HEK293 (cell line): ENCODE data around the gene ZC3H7B.
A peak's percentile ranks its signal among the peaks of the same experiment; 100 is the strongest.

Source experiments
- CTCF ChIA-PET: fragments of 350-600 bp; formaldehyde crosslinking; extraction: SDS; loops from one replicate; lab custom pipeline; 2021; ENCODE audit warnings: antibody characterized with exemption; lab: Yijun Ruan, JAX
- POLR2A ChIA-PET: fragments of 300-600 bp; formaldehyde crosslinking; extraction: SDS; loops from one replicate; lab custom pipeline; 2020; ENCODE audit warnings: antibody characterized with exemption, inconsistent platforms; lab: Yijun Ruan, JAX
- H3K27ac ChIP-seq: fragments of 200-500 bp; sonication (Bioruptor generic); 2 replicates; pipeline ENCODE4 v1.5.1; 2014; ENCODE audit warnings: low read depth, low read length, control low read depth, inconsistent platforms; ENCODE audit errors: extremely low read depth
- H3K36me3 ChIP-seq, 2 experiments: fragments of 200-500 bp in 1 of 2; sonication (Bioruptor generic) in 1 of 2; 1 replicate in 1 of 2; 2 replicates in 1 of 2; pipeline ENCODE4 v1.5.1; 2014 to 2017; ENCODE audit warnings: inconsistent platforms in 2 of 2, low read length in 2 of 2; ENCODE audit not compliant: control insufficient read depth in 2 of 2, insufficient read depth in 1 of 2
- H3K4me1 ChIP-seq: fragments of 200-500 bp; sonication (Bioruptor generic); 2 replicates; pipeline ENCODE4 v1.5.1; 2014; ENCODE audit warnings: mild to moderate bottlenecking, low read length, inconsistent platforms; ENCODE audit not compliant: control insufficient read depth, insufficient read depth
- H3K4me3 ChIP-seq: 2 replicates; pipeline ENCODE4 v1.5.1; 2011; ENCODE audit warnings: low read depth, mild to moderate bottlenecking, control low read depth, low read length, moderate library complexity
- H3K9me3 ChIP-seq: fragments of 200-500 bp; sonication (Bioruptor generic); 2 replicates; pipeline ENCODE4 v1.5.1; 2014; ENCODE audit warnings: low read depth, low read length, inconsistent platforms; ENCODE audit not compliant: control insufficient read depth, insufficient read depth
- BCL11A ChIP-seq: fragments of 450-650 bp; formaldehyde crosslinking; IDR thresholded peaks from 2 replicates; pipeline ENCODE4 v1.5.1; 2016; ENCODE audit warnings: low read depth, missing biosample characterization, missing genetic modification characterization
- FEZF1 ChIP-seq: fragments of 450-650 bp; formaldehyde crosslinking; IDR thresholded peaks from 2 replicates; pipeline ENCODE4 v1.5.1; 2016; ENCODE audit warnings: missing biosample characterization, missing genetic modification characterization
- GLIS1 ChIP-seq: fragments of 450-650 bp; formaldehyde crosslinking; IDR thresholded peaks from 2 replicates; pipeline ENCODE4 v1.5.1; 2016; ENCODE audit warnings: missing biosample characterization, missing genetic modification characterization
- OVOL3 ChIP-seq: fragments of 450-650 bp; formaldehyde crosslinking; IDR thresholded peaks from 2 replicates; pipeline ENCODE4 v1.5.1; 2016; ENCODE audit warnings: missing biosample characterization, missing genetic modification characterization
- SCRT2 ChIP-seq: fragments of 450-650 bp; formaldehyde crosslinking; IDR thresholded peaks from 2 replicates; pipeline ENCODE4 v1.5.1; 2016; ENCODE audit warnings: missing biosample characterization, missing genetic modification characterization
- ZBTB20 ChIP-seq: fragments of 450-650 bp; formaldehyde crosslinking; IDR thresholded peaks from 2 replicates; pipeline ENCODE4 v1.5.1; 2016; ENCODE audit warnings: missing biosample characterization, missing genetic modification characterization
- ZFP69B ChIP-seq: fragments of 450-650 bp; formaldehyde crosslinking; IDR thresholded peaks from 2 replicates; pipeline ENCODE4 v1.5.1; 2016; ENCODE audit warnings: missing biosample characterization, missing genetic modification characterization
- ZNF174 ChIP-seq: fragments of 450-650 bp; formaldehyde crosslinking; IDR thresholded peaks from 2 replicates; pipeline ENCODE4 v1.5.0; 2017; ENCODE audit warnings: missing biosample characterization, mild to moderate bottlenecking, missing genetic modification characterization
- ZNF266 ChIP-seq: fragments of 450-650 bp; formaldehyde crosslinking; IDR thresholded peaks from 2 replicates; pipeline ENCODE4 v1.5.1; 2016; ENCODE audit warnings: missing biosample characterization, missing genetic modification characterization, low read depth
- ZNF292 ChIP-seq: fragments of 450-650 bp; formaldehyde crosslinking; IDR thresholded peaks from 2 replicates; pipeline ENCODE4 v1.5.1; 2016; ENCODE audit warnings: low read depth, missing biosample characterization, missing genetic modification characterization, borderline replicate concordance
- ZNF335 ChIP-seq: fragments of 450-650 bp; formaldehyde crosslinking; conservative IDR thresholded peaks from 2 replicates; pipeline ENCODE4 v1.5.1; 2016; ENCODE audit warnings: missing biosample characterization, missing genetic modification characterization
- ZNF561 ChIP-seq: fragments of 450-650 bp; IDR thresholded peaks from 2 replicates; pipeline ENCODE4 v1.5.1; 2018; ENCODE audit warnings: missing biosample characterization, missing genetic modification characterization, borderline replicate concordance
- ZNF596 ChIP-seq: fragments of 450-650 bp; IDR thresholded peaks from 2 replicates; pipeline ENCODE4 v1.5.0; 2018; ENCODE audit warnings: missing biosample characterization, mild to moderate bottlenecking, missing genetic modification characterization, moderate library complexity
- ZNF768 ChIP-seq: fragments of 450-650 bp; formaldehyde crosslinking; IDR thresholded peaks from 2 replicates; pipeline ENCODE4 v1.5.1; 2018; ENCODE audit warnings: missing biosample characterization, mild to moderate bottlenecking, missing genetic modification characterization
- ZNF776 ChIP-seq: fragments of 450-650 bp; formaldehyde crosslinking; IDR thresholded peaks from 2 replicates; pipeline ENCODE4 v1.5.0; 2017; ENCODE audit warnings: missing biosample characterization, missing genetic modification characterization, borderline replicate concordance
- ZNF777 ChIP-seq: fragments of 450-650 bp; formaldehyde crosslinking; IDR thresholded peaks from 2 replicates; pipeline ENCODE4 v1.5.1; 2017; ENCODE audit warnings: missing biosample characterization, missing genetic modification characterization, borderline replicate concordance
- ZNF785 ChIP-seq: fragments of 450-650 bp; formaldehyde crosslinking; IDR thresholded peaks from 2 replicates; pipeline ENCODE4 v1.5.1; 2016; ENCODE audit warnings: missing biosample characterization, missing genetic modification characterization
- ZNF791 ChIP-seq: fragments of 450-650 bp; formaldehyde crosslinking; IDR thresholded peaks from 2 replicates; pipeline ENCODE4 v1.5.1; 2016; ENCODE audit warnings: missing biosample characterization, missing genetic modification characterization
- ZXDB ChIP-seq: fragments of 450-650 bp; formaldehyde crosslinking; IDR thresholded peaks from 2 replicates; pipeline ENCODE4 v1.5.1; 2016; ENCODE audit warnings: missing biosample characterization, missing genetic modification characterization
- TF ChIP-seq, protein P1 (sequence below): fragments of 450-650 bp; formaldehyde crosslinking; IDR thresholded peaks from 2 replicates; pipeline ENCODE4 v1.5.1; 2017; ENCODE audit warnings: missing biosample characterization, missing genetic modification characterization
- TF ChIP-seq, protein P2 (sequence below): fragments of 450-650 bp; formaldehyde crosslinking; IDR thresholded peaks from 2 replicates; pipeline ENCODE4 v1.5.1; 2017; ENCODE audit warnings: missing biosample characterization, mild to moderate bottlenecking, missing genetic modification characterization, moderate library complexity

The ZC3H7B gene

DNA sequence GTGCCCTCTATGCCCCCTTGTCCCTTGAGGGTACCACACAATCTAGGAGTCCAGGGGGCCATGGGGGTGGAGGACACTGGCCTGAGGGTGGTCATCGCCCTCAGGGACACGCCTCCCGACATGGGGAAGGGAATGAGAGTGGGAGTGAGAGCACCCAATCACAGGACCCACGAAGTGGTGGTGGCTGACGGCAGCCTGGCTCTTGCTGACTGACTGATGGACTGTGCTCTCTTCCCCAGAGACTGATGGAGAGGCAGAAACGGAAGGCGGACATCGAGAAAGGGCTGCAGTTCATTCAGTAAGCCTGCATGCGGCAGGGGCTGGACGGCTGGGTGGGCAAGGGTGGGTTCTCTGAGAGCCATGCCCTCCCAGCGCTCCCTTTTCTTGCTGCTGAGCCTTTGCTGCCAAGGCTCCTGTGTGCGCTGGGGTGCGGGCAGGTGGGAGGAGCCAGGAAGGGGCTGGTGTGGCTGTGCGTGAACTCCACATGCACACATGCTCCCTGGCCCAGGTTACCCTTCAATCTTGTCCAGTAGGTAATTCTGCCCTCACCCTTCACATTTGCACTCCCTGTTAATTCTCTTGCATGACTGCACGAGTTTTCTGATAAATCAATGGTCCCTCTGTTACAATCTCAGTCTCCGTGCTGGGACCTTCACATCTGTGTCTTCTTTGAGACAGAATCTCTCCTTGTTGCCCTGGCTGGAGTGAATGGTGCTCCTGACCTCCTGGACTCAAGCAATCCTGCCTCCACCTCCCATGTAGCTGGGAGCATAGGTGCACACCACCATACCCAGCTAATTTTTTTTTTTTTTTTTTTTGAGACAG, 19.3 kb downstream of the ZC3H7B start:
- TF ChIP-seq, protein P1, sequence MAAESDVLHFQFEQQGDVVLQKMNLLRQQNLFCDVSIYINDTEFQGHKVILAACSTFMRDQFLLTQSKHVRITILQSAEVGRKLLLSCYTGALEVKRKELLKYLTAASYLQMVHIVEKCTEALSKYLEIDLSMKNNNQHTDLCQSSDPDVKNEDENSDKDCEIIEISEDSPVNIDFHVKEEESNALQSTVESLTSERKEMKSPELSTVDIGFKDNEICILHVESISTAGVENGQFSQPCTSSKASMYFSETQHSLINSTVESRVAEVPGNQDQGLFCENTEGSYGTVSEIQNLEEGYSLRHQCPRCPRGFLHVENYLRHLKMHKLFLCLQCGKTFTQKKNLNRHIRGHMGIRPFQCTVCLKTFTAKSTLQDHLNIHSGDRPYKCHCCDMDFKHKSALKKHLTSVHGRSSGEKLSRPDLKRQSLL (tag by site-specific recombination): no peak
- ChIA-PET POLR2A (interaction anchor here (1.3 kb wide), 1 partner anchor 34 kb away, joined by 4 read pairs; the partner anchor contains the start of gene RANGAP1), CTCF (no interaction called here)
- no peak overlapping the region for H3K4me3 ChIP-seq
- no peaks in the 10 kb centered on the region for H3K4me1 ChIP-seq
- peaks cover 23 to 46% of the 10 kb centered on the region in 2 experiments; a peak in 2 of 3 replicates for H3K36me3 ChIP-seq
- no peaks in the 10 kb centered on the region for H3K9me3 ChIP-seq
- no peak overlapping the region for H3K27ac ChIP-seq

DNA sequence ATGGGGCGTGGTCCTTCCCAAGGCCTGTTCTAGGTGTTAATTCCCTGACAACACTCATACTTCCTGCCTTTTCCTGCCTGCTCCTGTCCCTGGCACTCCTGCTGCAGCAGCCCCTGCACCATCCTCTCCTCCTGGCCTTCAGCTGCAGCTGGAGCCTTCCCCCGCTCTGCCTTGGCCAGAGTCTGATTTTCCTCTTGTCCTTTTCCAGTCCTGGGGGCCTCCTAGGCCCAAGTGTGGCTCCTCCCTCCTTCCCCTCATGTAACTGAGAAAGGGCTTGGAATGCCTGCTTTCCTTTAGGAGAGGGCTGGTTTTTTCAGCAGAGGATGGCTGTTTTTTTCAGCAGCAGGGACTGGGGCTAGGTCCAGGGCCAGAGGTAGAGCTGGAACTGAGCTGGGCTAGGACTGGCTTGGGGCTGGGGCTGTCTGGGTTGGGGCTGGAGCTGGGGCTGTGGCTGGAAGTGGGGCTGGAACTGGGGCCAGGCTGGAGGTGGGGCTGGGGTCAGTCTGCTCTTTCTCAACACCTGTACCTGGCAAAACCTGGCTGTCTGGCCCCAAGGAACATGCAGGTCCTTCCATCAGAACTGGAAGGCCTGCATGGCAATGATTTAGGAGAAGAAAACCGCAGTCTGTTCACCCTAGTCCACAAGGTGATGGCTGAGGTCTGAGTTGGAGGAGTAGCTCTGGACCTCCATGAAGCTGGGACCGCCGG, 23.6 kb downstream of the ZC3H7B start:
- ChIA-PET POLR2A (no interaction called here), CTCF (no interaction called here)
- Histone ChIP-seq H3K36me3 (peaks cover 34 to 77% of the 10 kb centered on the region in 2 experiments), H3K4me3 (no peak overlapping the region), H3K9me3 (no peaks in the 10 kb centered on the region), H3K27ac (no peak overlapping the region), H3K4me1 (no peaks in the 10 kb centered on the region)
- TF ChIP-seq ZNF335 (tag by site-specific recombination) (no peak), ZNF292 (no peak), ZNF174 (tag by site-specific recombination) (no peak), ZFP69B (tag by site-specific recombination) (no peak), GLIS1 (peak; percentile 50), ZNF791 (no peak), SCRT2 (tag by site-specific recombination) (no peak), FEZF1 (peak; percentile 84), ZNF596 (tag by site-specific recombination) (no peak)
- TF ChIP-seq, protein P2, sequence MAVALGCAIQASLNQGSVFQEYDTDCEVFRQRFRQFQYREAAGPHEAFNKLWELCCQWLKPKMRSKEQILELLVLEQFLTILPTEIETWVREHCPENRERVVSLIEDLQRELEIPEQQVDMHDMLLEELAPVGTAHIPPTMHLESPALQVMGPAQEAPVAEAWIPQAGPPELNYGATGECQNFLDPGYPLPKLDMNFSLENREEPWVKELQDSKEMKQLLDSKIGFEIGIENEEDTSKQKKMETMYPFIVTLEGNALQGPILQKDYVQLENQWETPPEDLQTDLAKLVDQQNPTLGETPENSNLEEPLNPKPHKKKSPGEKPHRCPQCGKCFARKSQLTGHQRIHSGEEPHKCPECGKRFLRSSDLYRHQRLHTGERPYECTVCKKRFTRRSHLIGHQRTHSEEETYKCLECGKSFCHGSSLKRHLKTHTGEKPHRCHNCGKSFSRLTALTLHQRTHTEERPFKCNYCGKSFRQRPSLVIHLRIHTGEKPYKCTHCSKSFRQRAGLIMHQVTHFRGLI: no peak

DNA sequence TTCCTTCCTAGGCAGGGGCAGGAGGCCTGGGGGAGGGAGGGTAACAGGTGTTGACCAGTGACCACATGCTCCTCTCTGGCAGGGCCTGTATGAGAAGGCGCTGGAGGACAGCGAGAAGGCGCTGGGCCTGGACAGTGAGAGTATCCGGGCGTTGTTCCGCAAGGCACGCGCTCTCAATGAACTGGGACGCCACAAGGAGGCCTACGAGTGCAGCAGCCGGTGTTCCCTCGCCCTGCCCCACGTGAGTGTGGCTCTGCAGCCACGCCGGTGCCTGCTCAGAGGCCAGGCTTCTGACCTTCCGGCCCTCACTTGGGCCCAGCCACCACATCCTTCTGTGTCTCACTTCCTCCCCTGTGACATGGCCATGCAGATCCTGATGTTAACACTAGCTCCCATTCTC, 25.8 kb downstream of the ZC3H7B start:
- H3K4me3 ChIP-seq: no peak overlapping the region
- H3K36me3 ChIP-seq: peaks cover 34 to 76% of the 10 kb centered on the region in 2 experiments
- no peak overlapping the region for H3K27ac ChIP-seq
- ChIA-PET POLR2A (no interaction called here), CTCF (no interaction called here)
- H3K4me1 ChIP-seq: no peaks in the 10 kb centered on the region
- TF ChIP-seq ZFP69B (tag by site-specific recombination) (no peak), ZNF768 (tag by site-specific recombination) (no peak), ZNF561 (tag by site-specific recombination) (no peak), ZXDB (tag by site-specific recombination) (no peak), ZNF266 (tag by site-specific recombination) (no peak), ZNF777 (tag by site-specific recombination) (no peak), ZBTB20 (tag by site-specific recombination) (no peak), ZNF785 (tag by site-specific recombination) (no peak), ZNF776 (tag by site-specific recombination) (no peak), BCL11A (tag by site-specific recombination) (no peak), OVOL3 (tag by site-specific recombination) (no peak)
- TF ChIP-seq, all 188 proteins: peak for 0
- H3K9me3 ChIP-seq: no peaks in the 10 kb centered on the region
